PC-9 (cell line): ENCODE results near the gene MORC1. TPM values are rescaled to one million over a fixed set of nuclear protein-coding genes. Genes with fewer than 3 reads are reported as not detected.
A peak's percentile ranks its signal among the peaks of the same experiment; 100 is the strongest.

Source experiments
- BruUV-seq: library from RNA; stranded (reverse); fragments of 400-500 nt; replicated peaks from 2 replicates; lab custom pipeline; 2021; lab: Mats Ljungman, UMichigan
- CTCF ChIA-PET: fragments of 300-600 bp; sonication (Branson Sonifier 250); formaldehyde crosslinking; loops from one replicate; lab custom pipeline; 2022; ENCODE audit warnings: antibody characterized with exemption; lab: Charles Lee
- POLR2A ChIA-PET: fragments of 300-600 bp; sonication (Branson Sonifier 250); formaldehyde crosslinking; loops from one replicate; lab custom pipeline; 2022; ENCODE audit warnings: antibody characterized with exemption; ENCODE audit not compliant: unreplicated experiment; lab: Charles Lee
- DNase-seq, 2 experiments: peaks; one replicate each; pipeline versions ENCODE4 v3.0.0 to v3.0.0-alpha.2; 2015 to 2022; ENCODE audit warnings: mixed read lengths in 1 of 2
- H2AFZ ChIP-seq: fragments of 200-600 bp; sonication (generic); 2 replicates; pipeline ENCODE4 v1.8.1; 2017; ENCODE audit warnings: antibody characterized with exemption
- H3F3A ChIP-seq: fragments of 200-600 bp; sonication (generic); 2 replicates; pipeline ENCODE4 v1.8.1; 2017; ENCODE audit warnings: antibody characterized with exemption, mild to moderate bottlenecking, low read depth; ENCODE audit not compliant: insufficient read depth
- H3K27ac ChIP-seq: fragments of 200-600 bp; sonication (generic); 2 replicates; pipeline ENCODE4 v1.6.1; 2016; ENCODE audit warnings: mixed run types
- H3K27me3 ChIP-seq: fragments of 200-600 bp; sonication (generic); 2 replicates; pipeline ENCODE4 v1.6.1; 2016; ENCODE audit warnings: low read depth, mixed run types; ENCODE audit not compliant: insufficient read depth
- H3K36me3 ChIP-seq: fragments of 200-600 bp; sonication (generic); 2 replicates; pipeline ENCODE4 v1.6.1; 2016; ENCODE audit warnings: low read depth, mixed run types
- H3K4me1 ChIP-seq: fragments of 200-600 bp; sonication (generic); replicated peaks from 2 replicates; pipeline ENCODE4 v1.6.1; 2016; ENCODE audit warnings: mixed run types; ENCODE audit not compliant: insufficient read depth
- H3K4me2 ChIP-seq: fragments of 200-600 bp; sonication (generic); 2 replicates; pipeline ENCODE4 v1.6.1; 2017; ENCODE audit warnings: mixed run types
- H3K4me3 ChIP-seq: fragments of 200-600 bp; sonication (generic); 2 replicates; pipeline ENCODE4 v1.6.1; 2016; ENCODE audit warnings: mixed run types
- H3K79me2 ChIP-seq: fragments of 200-600 bp; sonication (generic); 2 replicates; pipeline ENCODE4 v1.6.1; 2017; ENCODE audit warnings: low read depth, mixed run types
- H3K9me2 ChIP-seq: fragments of 200-600 bp; sonication (generic); 2 replicates; pipeline ENCODE4 v1.8.1; 2017; ENCODE audit warnings: mild to moderate bottlenecking; ENCODE audit not compliant: insufficient read depth
- H3K9me3 ChIP-seq: fragments of 200-600 bp; sonication (generic); 2 replicates; pipeline ENCODE4 v1.8.1; 2016; ENCODE audit warnings: low read depth; ENCODE audit not compliant: insufficient read depth
- H4K20me1 ChIP-seq: fragments of 200-600 bp; sonication (generic); 2 replicates; pipeline ENCODE4 v1.8.1; 2017; ENCODE audit not compliant: insufficient read depth
- EZH2 ChIP-seq: fragments of 200-600 bp; sonication (generic); IDR thresholded peaks from 2 replicates; pipeline ENCODE4 v1.8.0; 2017; ENCODE audit warnings: antibody characterized with exemption, low read depth
- intact Hi-C: fragments of 100-400 bp; cut with micrococcal nuclease; formaldehyde crosslinking; loops from one replicate; pipeline ENCODE4 v1.10.0; 2022; ENCODE audit not compliant: unreplicated experiment
- total RNA-seq: library from RNA; stranded (reverse); gene quantifications from 2 replicates; pipeline ENCODE4 v1.2.3, GENCODE V29; 2021
- TF ChIP-seq, protein P1 (sequence below): fragments of 200-600 bp; sonication (generic); conservative IDR thresholded peaks from 2 replicates; pipeline ENCODE4 v1.6.1; 2017; ENCODE audit warnings: mixed run types, antibody characterized with exemption, mild to moderate bottlenecking, moderate library complexity

The MORC1 gene
- total RNA-seq, 1 experiment from 2014 or later, result not detected

- H3K9me3 ChIP-seq, result no peaks in the 10 kb centered on the region
- no peaks in the 10 kb centered on the region for H3K4me1 ChIP-seq
- H3K4me3 ChIP-seq, result no peak overlapping the region
- BruUV-seq, result no TSS peak
- no peak overlapping the region for H3K4me2 ChIP-seq
- H3K27ac ChIP-seq, result no peak overlapping the region
- ChIA-PET CTCF (no interaction called here), POLR2A (no interaction called here)
- no peak overlapping the region for H2AFZ ChIP-seq
- H4K20me1 ChIP-seq, result no peaks in the 10 kb centered on the region
- H3K79me2 ChIP-seq, result no peaks in the 10 kb centered on the region
- H3K9me2 ChIP-seq, result 0 out of 2 replicates have a peak, but pooled peaks cover 4% of the 10 kb centered on the region
- TF ChIP-seq EZH2, result no peak
- TF ChIP-seq, protein P1, sequence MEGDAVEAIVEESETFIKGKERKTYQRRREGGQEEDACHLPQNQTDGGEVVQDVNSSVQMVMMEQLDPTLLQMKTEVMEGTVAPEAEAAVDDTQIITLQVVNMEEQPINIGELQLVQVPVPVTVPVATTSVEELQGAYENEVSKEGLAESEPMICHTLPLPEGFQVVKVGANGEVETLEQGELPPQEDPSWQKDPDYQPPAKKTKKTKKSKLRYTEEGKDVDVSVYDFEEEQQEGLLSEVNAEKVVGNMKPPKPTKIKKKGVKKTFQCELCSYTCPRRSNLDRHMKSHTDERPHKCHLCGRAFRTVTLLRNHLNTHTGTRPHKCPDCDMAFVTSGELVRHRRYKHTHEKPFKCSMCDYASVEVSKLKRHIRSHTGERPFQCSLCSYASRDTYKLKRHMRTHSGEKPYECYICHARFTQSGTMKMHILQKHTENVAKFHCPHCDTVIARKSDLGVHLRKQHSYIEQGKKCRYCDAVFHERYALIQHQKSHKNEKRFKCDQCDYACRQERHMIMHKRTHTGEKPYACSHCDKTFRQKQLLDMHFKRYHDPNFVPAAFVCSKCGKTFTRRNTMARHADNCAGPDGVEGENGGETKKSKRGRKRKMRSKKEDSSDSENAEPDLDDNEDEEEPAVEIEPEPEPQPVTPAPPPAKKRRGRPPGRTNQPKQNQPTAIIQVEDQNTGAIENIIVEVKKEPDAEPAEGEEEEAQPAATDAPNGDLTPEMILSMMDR, result no peak
- H3K36me3 ChIP-seq, result no peaks in the 10 kb centered on the region
- intact Hi-C loops, result loop anchor here (5.0 kb wide), 1 partner anchor 239 kb away; no protein-coding TSS in a partner anchor
- no peaks in the 10 kb centered on the region for H3F3A ChIP-seq
- no peaks in the 10 kb centered on the region for H3K27me3 ChIP-seq
- no peak for DNase-seq
Measured at GRCh38 chr3:109112946-109113760, 4.8 kb downstream of the MORC1 start.

DNA sequence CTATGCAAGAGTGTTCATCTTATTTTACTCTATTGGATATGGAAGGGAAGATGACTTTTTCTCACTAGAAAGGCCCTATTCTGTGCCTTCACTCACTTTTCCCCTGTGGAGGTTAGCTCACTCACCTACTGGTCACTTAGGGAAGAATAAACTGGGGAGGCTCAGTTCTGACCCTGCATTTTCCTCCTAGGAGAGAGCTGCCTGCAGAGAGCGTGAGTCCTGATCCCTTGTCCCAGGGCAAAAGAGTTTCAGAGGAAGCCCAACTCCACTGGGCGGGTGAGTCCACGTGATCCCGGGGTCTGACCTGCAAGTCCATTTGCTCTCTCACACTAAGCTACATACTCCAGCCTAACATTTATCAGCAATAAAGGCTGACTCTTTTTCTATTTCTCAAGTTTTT lies 8.4 kb downstream of the MORC1 start:
- ChIA-PET CTCF (no interaction called here), POLR2A (no interaction called here)
- H3K79me2 ChIP-seq, result no peaks in the 10 kb centered on the region
- H3K36me3 ChIP-seq, result no peaks in the 10 kb centered on the region
- H3K27me3 ChIP-seq, result no peaks in the 10 kb centered on the region
- 0 out of 2 replicates have a peak, but pooled peaks cover 4% of the 10 kb centered on the region for H3K9me2 ChIP-seq
- no TSS peak for BruUV-seq
- H2AFZ ChIP-seq, result no peak overlapping the region
- H3F3A ChIP-seq, result no peaks in the 10 kb centered on the region
- H3K4me3 ChIP-seq, result no peak overlapping the region
- no peaks in the 10 kb centered on the region for H3K9me3 ChIP-seq
- TF ChIP-seq, protein P1, result no peak
- no peak for TF ChIP-seq EZH2
- H3K27ac ChIP-seq, result no peak overlapping the region
- intact Hi-C loops, result no loop called here
- H3K4me2 ChIP-seq, result no peak overlapping the region
- no peak for DNase-seq
- H4K20me1 ChIP-seq, result no peaks in the 10 kb centered on the region
- no peaks in the 10 kb centered on the region for H3K4me1 ChIP-seq

DNA sequence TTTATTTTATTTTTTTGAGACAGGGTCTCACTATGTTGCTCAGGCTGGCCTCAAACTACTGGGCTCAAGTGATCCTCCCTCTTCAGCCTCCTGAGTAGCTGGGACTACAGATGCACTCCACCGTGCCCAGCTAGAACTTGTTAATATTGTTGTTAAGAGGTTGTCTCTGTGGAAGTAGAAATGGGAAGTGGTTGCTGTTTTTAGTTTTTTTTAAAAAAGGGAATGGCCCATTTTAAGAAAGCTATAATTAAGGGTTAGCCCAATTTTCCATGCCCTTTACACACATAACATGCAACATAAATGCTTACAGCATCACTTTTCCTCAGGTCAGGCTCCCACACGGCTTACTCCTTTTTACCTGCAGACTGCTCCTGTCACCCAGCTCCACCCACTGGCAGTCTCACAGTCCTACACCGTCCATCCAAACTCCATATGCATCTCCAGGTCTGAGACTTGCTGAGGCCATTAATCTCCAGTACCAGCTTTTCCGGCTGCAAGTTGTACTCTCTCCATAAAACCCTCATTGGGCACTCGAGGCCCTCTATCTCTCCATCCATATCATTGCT lies 19.8 kb downstream of the MORC1 start:
- POLR2A ChIA-PET, result no interaction called here
- Histone ChIP-seq H3K4me1 (no peaks in the 10 kb centered on the region), H3K27ac (no peak overlapping the region), H3K79me2 (no peaks in the 10 kb centered on the region), H3K27me3 (no peaks in the 10 kb centered on the region), H3F3A (no peaks in the 10 kb centered on the region), H3K36me3 (no peaks in the 10 kb centered on the region), H3K4me2 (no peak overlapping the region), H2AFZ (no peak overlapping the region), H3K4me3 (no peak overlapping the region), H4K20me1 (no peaks in the 10 kb centered on the region), H3K9me2 (no peaks in the 10 kb centered on the region), H3K9me3 (no peaks in the 10 kb centered on the region)
- no TSS peak for BruUV-seq
- DNase-seq, result peak in 1 of 2 experiments; percentile 17
- TF ChIP-seq, protein P1, result peak; percentile 67
- TF ChIP-seq EZH2, result no peak
- intact Hi-C loops, result no loop called here
- CTCF ChIA-PET, result interaction anchor here (1.0 kb wide), 1 partner anchor 79 kb away, joined by 3 read pairs; no protein-coding TSS in a partner anchor
